BLaER1 treated with 17β-estradiol and CSF1 and Interleukin-3, amounts not matched to agents 10 nM and 100 nM (cell line): ENCODE measurements around the gene AK2.
"Not testable (repeated sequence)": the region's sequence is repeated elsewhere in the genome, so short reads cannot be mapped to it uniquely, and the experiment has no call there.

Experiments used
- H3K27ac ChIP-seq, 11 experiments: shearing (Covaris generic); formaldehyde crosslinking; 2 replicates each; pipeline ENCODE4 v1.8.1; 2022
- H3K27me3 ChIP-seq, 11 experiments: shearing (Covaris generic); formaldehyde crosslinking; 2 replicates each; pipeline ENCODE4 v1.8.1; 2022
- H3K36me3 ChIP-seq, 11 experiments: shearing (Covaris generic); formaldehyde crosslinking; 2 replicates each; pipeline ENCODE4 v1.8.1; 2022
- H3K4me1 ChIP-seq, 10 experiments: shearing (Covaris generic); formaldehyde crosslinking; 2 replicates each; pipeline ENCODE4 v1.8.1; 2022
- H3K4me2 ChIP-seq, 11 experiments: shearing (Covaris generic); formaldehyde crosslinking; 2 replicates each; pipeline ENCODE4 v1.8.1; 2022
- H3K4me3 ChIP-seq, 10 experiments: shearing (Covaris generic); formaldehyde crosslinking; 2 replicates each; pipeline ENCODE4 v1.8.1; 2022
- H3K9ac ChIP-seq, 11 experiments: shearing (Covaris generic); formaldehyde crosslinking; 2 replicates each; pipeline ENCODE4 v1.8.1; 2022
- H3K9me3 ChIP-seq, 11 experiments: shearing (Covaris generic); formaldehyde crosslinking; replicated peaks in 1 of 11; 2 replicates each; pipeline ENCODE4 v1.8.1; 2022
- H4K20me1 ChIP-seq, 11 experiments: shearing (Covaris generic); formaldehyde crosslinking; 2 replicates each; pipeline ENCODE4 v1.8.1; 2022
- Cebpa-rat ChIP-seq, 11 experiments: shearing (Covaris generic); IDR thresholded peaks; 2 replicates each; pipeline ENCODE4 v1.8.1; 2022

The AK2 gene

GRCh38 chr1:33047290-33047689 lies 10.6 kb upstream of the AK2 start:
- no peak overlapping the region for H3K27ac ChIP-seq
- H3K9me3 ChIP-seq, result peaks cover 0 to 12% (median 6%) of the 10 kb centered on the region in 11 experiments; a peak in 9 of 22 replicates
- H3K4me3 ChIP-seq, result no peak overlapping the region
- H4K20me1 ChIP-seq, result no peaks in the 10 kb centered on the region
- no peaks in the 10 kb centered on the region for H3K27me3 ChIP-seq
- peaks cover 17 to 43% (median 31%) of the 10 kb centered on the region in 10 experiments for H3K4me1 ChIP-seq
- no peak for TF ChIP-seq Cebpa-rat (IDR thresholded peaks at IDR 0.05)
- no peaks in the 10 kb centered on the region for H3K36me3 ChIP-seq
- no peak overlapping the region for H3K9ac ChIP-seq
- no peak overlapping the region for H3K4me2 ChIP-seq

- H3K27ac ChIP-seq, H3K4me3 ChIP-seq, H3K27me3 ChIP-seq, H3K36me3 ChIP-seq, H4K20me1 ChIP-seq, H3K9ac ChIP-seq: not testable (repeated sequence)
- Histone ChIP-seq H3K4me1 (peaks cover 17 to 50% (median 31%) of the 10 kb centered on the region in 10 experiments), H3K9me3 (peaks cover 0 to 12% (median 6%) of the 10 kb centered on the region in 11 experiments; a peak in 9 of 22 replicates), H3K4me2 (peak overlapping the region in 4 of 11 experiments; percentile 8 to 59 (median 33); a peak in 6 of 22 replicates)
Measured at GRCh38 chr1:33046234-33046633, 9.6 kb upstream of the AK2 start.

GRCh38 chr1:33045814-33046213 lies 9.1 kb upstream of the AK2 start:
- H3K4me3 ChIP-seq, result no peak overlapping the region
- H3K4me1 ChIP-seq, result peaks cover 17 to 52% (median 30%) of the 10 kb centered on the region in 10 experiments
- TF ChIP-seq Cebpa-rat (IDR thresholded peaks at IDR 0.05), result no peak
- peak overlapping the region in 6 of 11 experiments; percentile 1 to 59 (median 18); a peak in 9 of 22 replicates for H3K4me2 ChIP-seq
- no peaks in the 10 kb centered on the region for H3K27me3 ChIP-seq
- no peak overlapping the region for H3K9ac ChIP-seq
- H3K9me3 ChIP-seq, result peaks cover 0 to 8% (median 4%) of the 10 kb centered on the region in 11 experiments; a peak in 9 of 22 replicates
- H3K36me3 ChIP-seq, result no peaks in the 10 kb centered on the region
- no peaks in the 10 kb centered on the region for H4K20me1 ChIP-seq
- H3K27ac ChIP-seq, result no peak overlapping the region

GRCh38 chr1:33045246-33045645 lies 8.6 kb upstream of the AK2 start:
- no peaks in the 10 kb centered on the region for H3K36me3 ChIP-seq
- H3K9me3 ChIP-seq, result peaks cover 0 to 3% (median 0%) of the 10 kb centered on the region in 11 experiments; a peak in 3 of 22 replicates
- H3K9ac ChIP-seq, result no peak overlapping the region
- peaks cover 13 to 52% (median 28%) of the 10 kb centered on the region in 10 experiments for H3K4me1 ChIP-seq
- no peak overlapping the region for H3K4me3 ChIP-seq
- no peaks in the 10 kb centered on the region for H3K27me3 ChIP-seq
- no peaks in the 10 kb centered on the region for H4K20me1 ChIP-seq
- TF ChIP-seq Cebpa-rat (IDR thresholded peaks at IDR 0.05), result no peak
- H3K27ac ChIP-seq, result no peak overlapping the region
- peak overlapping the region in 6 of 11 experiments; percentile 1 to 59 (median 18); a peak in 9 of 22 replicates for H3K4me2 ChIP-seq

- TF ChIP-seq Cebpa-rat (IDR thresholded peaks at IDR 0.05), result no peak
- Histone ChIP-seq H4K20me1 (no peaks in the 10 kb centered on the region), H3K9me3 (no peaks in the 10 kb centered on the region), H3K36me3 (no peaks in the 10 kb centered on the region), H3K9ac (no peak overlapping the region), H3K27ac (no peak overlapping the region), H3K4me1 (peaks cover 9 to 51% (median 25%) of the 10 kb centered on the region in 10 experiments; a peak in 19 of 20 replicates), H3K4me2 (no peak overlapping the region), H3K4me3 (no peak overlapping the region), H3K27me3 (no peaks in the 10 kb centered on the region)
Measured at GRCh38 chr1:33043267-33044092, 6.8 kb upstream of the AK2 start.

GRCh38 chr1:33042831-33043230 lies 6.1 kb upstream of the AK2 start:
- TF ChIP-seq Cebpa-rat (IDR thresholded peaks at IDR 0.05), result no peak
- H3K4me2 ChIP-seq, result no peak overlapping the region

GRCh38 chr1:33041026-33041425 lies 4.3 kb upstream of the AK2 start:
- Histone ChIP-seq H3K4me3 (no peak overlapping the region), H4K20me1 (no peaks in the 10 kb centered on the region; a peak in 2 of 22 replicates), H3K27me3 (no peaks in the 10 kb centered on the region), H3K4me1 (peaks cover 16 to 56% (median 33%) of the 10 kb centered on the region in 10 experiments), H3K27ac (no peak overlapping the region), H3K9me3 (no peaks in the 10 kb centered on the region; a peak in 3 of 22 replicates), H3K36me3 (no peaks in the 10 kb centered on the region), H3K4me2 (0 out of 22 replicates have a peak overlapping the region, but pooled peaks of 1 of the 11 experiments have one; percentile 73), H3K9ac (no peak overlapping the region)
- TF ChIP-seq Cebpa-rat (IDR thresholded peaks at IDR 0.05), result no peak

More at GRCh38 chr1:33042831-33043230, 6.1 kb upstream of the AK2 start:
- Histone ChIP-seq H3K9me3 (no peaks in the 10 kb centered on the region), H3K27ac (no peak overlapping the region), H3K27me3 (no peaks in the 10 kb centered on the region), H3K4me3 (no peak overlapping the region), H4K20me1 (no peaks in the 10 kb centered on the region), H3K4me1 (peaks cover 9 to 52% (median 27%) of the 10 kb centered on the region in 10 experiments; a peak in 19 of 20 replicates), H3K36me3 (no peaks in the 10 kb centered on the region), H3K9ac (no peak overlapping the region)

- peak overlapping the region; percentile 14 to 74 (median 54); a peak in 21 of 22 replicates for H3K4me2 ChIP-seq
- no peak for TF ChIP-seq Cebpa-rat (IDR thresholded peaks at IDR 0.05)
Measured at GRCh38 chr1:33039840-33040239, 3.2 kb upstream of the AK2 start.

GRCh38 chr1:33036051-33036525 lies 595 bp downstream of the AK2 start:
- Histone ChIP-seq H3K27ac (peak overlapping the region; percentile 61 to 91 (median 86); a peak in 21 of 22 replicates), H3K9me3 (no peaks in the 10 kb centered on the region; a peak in 3 of 22 replicates), H3K36me3 (peaks cover 3 to 43% (median 31%) of the 10 kb centered on the region in 11 experiments; a peak in 18 of 22 replicates), H3K27me3 (no peaks in the 10 kb centered on the region), H3K4me1 (peaks cover 63 to 88% (median 73%) of the 10 kb centered on the region in 10 experiments), H3K4me3 (peak overlapping the region; percentile 82 to 97 (median 86)), H4K20me1 (peaks cover 8 to 47% (median 41%) of the 10 kb centered on the region in 11 experiments; a peak in 18 of 22 replicates), H3K9ac (peak overlapping the region; percentile 84 to 92 (median 88)), H3K4me2 (peak overlapping the region; percentile 89 to 98 (median 93))
- TF ChIP-seq Cebpa-rat (IDR thresholded peaks at IDR 0.05), result no peak

More at GRCh38 chr1:33039840-33040239, 3.2 kb upstream of the AK2 start:
- Histone ChIP-seq H3K9me3 (no peaks in the 10 kb centered on the region; a peak in 3 of 22 replicates), H4K20me1 (peaks cover 0 to 11% (median 7%) of the 10 kb centered on the region in 11 experiments; a peak in 10 of 22 replicates), H3K4me1 (peaks cover 26 to 55% (median 35%) of the 10 kb centered on the region in 10 experiments), H3K27me3 (no peaks in the 10 kb centered on the region), H3K9ac (peak overlapping the region in 1 of 11 experiments; percentile 24; a peak in 2 of 22 replicates), H3K27ac (peak overlapping the region in 4 of 11 experiments; percentile 19 to 47 (median 38); a peak in 6 of 22 replicates), H3K4me3 (no peak overlapping the region), H3K36me3 (peaks cover 0 to 7% (median 3%) of the 10 kb centered on the region in 11 experiments; a peak in 13 of 22 replicates)
